ENCODE results near the gene HOXA7. TPM values are rescaled to one million over a fixed set of nuclear protein-coding genes. Genes with fewer than 3 reads are reported as not detected.

Gene HOXA7
- total RNA-seq, 1 experiment from 2014 or later: 0.56 TPM

DNA sequence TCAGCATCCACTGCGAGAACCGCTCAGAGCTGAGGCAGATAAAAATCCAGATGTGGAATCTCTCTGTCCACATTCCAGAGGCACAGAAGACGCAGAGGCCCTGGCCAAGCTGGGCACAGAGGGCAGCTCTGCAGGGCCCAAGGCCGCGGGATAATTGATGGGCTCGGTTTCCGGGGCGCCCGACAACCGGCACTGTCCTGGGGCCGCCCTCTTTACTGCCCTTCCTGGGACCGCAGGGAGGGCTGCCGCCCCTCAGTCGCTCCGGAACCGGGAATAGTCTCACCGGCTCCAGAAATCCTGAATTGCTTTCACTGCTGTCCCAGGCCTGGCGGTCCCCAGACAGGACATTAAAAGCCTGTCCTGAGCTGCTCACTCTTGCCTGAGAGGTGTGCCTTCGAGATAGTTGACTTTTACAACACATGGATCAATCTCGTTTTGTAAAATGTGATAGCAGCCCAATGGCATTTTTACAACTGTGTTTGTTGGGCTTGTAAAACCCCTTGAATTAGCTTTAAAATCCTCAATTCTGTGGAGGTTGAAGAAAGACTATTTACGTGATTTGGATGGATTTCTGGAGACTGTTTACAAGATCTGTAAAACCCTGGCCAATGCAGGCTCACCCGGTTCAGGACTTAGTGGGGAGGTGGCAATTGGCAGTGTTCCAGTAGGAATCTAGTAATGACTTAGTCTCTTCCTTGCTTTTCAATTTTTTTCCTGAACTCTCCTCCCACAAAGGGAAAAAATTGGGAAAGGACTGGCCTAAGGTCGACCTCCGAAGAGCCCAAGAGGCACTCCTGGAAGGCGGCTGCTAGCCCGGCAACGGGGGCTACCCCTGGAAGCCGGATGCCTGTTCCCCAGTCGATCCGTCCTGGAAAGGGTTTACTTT lies 7.5 kb downstream of the HOXA7 start:
- ChIA-PET POLR2A (ENCODE audit: low non-redundant PET) (no interaction called here), CTCF (interaction anchor here (0.6 kb wide), 2 partner anchors 114 to 784 kb away, joined by 4 read pairs; no protein-coding TSS in a partner anchor)
- no peak for DNase-seq (ENCODE audit: low spot score)
- Histone ChIP-seq H3K4me1 (ENCODE audit: insufficient read depth, low read length, poor library complexity, severe bottlenecking) (peaks cover 6% of the 10 kb centered on the region), H3K4me3 (ENCODE audit: low read depth, low read length, poor library complexity, severe bottlenecking) (no peak overlapping the region), H3K9me3 (ENCODE audit: low read depth, low read length, poor library complexity, severe bottlenecking) (no peaks in the 10 kb centered on the region), H3K36me3 (ENCODE audit: insufficient read depth, low read length, poor library complexity, severe bottlenecking) (no peaks in the 10 kb centered on the region), H3K27ac (ENCODE audit: low read depth, low read length, poor library complexity, severe bottlenecking) (no peak overlapping the region), H3K27me3 (replicated peaks; ENCODE audit: insufficient read depth, low read depth, low read length, poor library complexity) (peaks cover 94% of the 10 kb centered on the region)
- no peak for TF ChIP-seq EZH2 (IDR thresholded peaks at IDR 0.05; ENCODE audit: borderline replicate concordance, low read depth, low read length, poor library complexity, severe bottlenecking)
- TF ChIP-seq CTCF (conservative IDR thresholded peaks at IDR 0.05; ENCODE audit: low read depth, low read length): no peak
- intact Hi-C loops (cut with micrococcal nuclease; ENCODE audit: unreplicated experiment): no loop called here
- BruUV-seq (replicated peaks): no TSS peak

GRCh38 chr7:27148031-27148755 lies 8.3 kb downstream of the HOXA7 start:
- no peak overlapping the region for H3K27ac ChIP-seq (ENCODE audit: low read depth, low read length, poor library complexity, severe bottlenecking)
- no TSS peak for BruUV-seq (replicated peaks)
- H3K9me3 ChIP-seq (ENCODE audit: low read depth, low read length, poor library complexity, severe bottlenecking): no peaks in the 10 kb centered on the region
- peak overlapping the region; percentile 24 for H3K4me3 ChIP-seq (ENCODE audit: low read depth, low read length, poor library complexity, severe bottlenecking)
- H3K4me1 ChIP-seq (ENCODE audit: insufficient read depth, low read length, poor library complexity, severe bottlenecking): peaks cover 13% of the 10 kb centered on the region
- DNase-seq (ENCODE audit: low spot score): no peak
- intact Hi-C loops (cut with micrococcal nuclease; ENCODE audit: unreplicated experiment): no loop called here
- peaks cover 94% of the 10 kb centered on the region for H3K27me3 ChIP-seq (replicated peaks; ENCODE audit: insufficient read depth, low read depth, low read length, poor library complexity)
- H3K36me3 ChIP-seq (ENCODE audit: insufficient read depth, low read length, poor library complexity, severe bottlenecking): no peaks in the 10 kb centered on the region
- TF ChIP-seq EZH2 (IDR thresholded peaks at IDR 0.05; ENCODE audit: borderline replicate concordance, low read depth, low read length, poor library complexity, severe bottlenecking) (peak; percentile 48), CTCF (conservative IDR thresholded peaks at IDR 0.05; ENCODE audit: low read depth, low read length) (no peak)
- POLR2A ChIA-PET (ENCODE audit: low non-redundant PET): no interaction called here
- CTCF ChIA-PET: no interaction called here

- ChIA-PET POLR2A (ENCODE audit: low non-redundant PET) (no interaction called here), CTCF (no interaction called here)
- TF ChIP-seq EZH2 (IDR thresholded peaks at IDR 0.05; ENCODE audit: borderline replicate concordance, low read depth, low read length, poor library complexity, severe bottlenecking): peak; percentile 61
- TF ChIP-seq CTCF (conservative IDR thresholded peaks at IDR 0.05; ENCODE audit: low read depth, low read length): no peak
- no peaks in the 10 kb centered on the region for H3K9me3 ChIP-seq (ENCODE audit: low read depth, low read length, poor library complexity, severe bottlenecking)
- DNase-seq (ENCODE audit: low spot score): peak; percentile 30
- H3K36me3 ChIP-seq (ENCODE audit: insufficient read depth, low read length, poor library complexity, severe bottlenecking): no peaks in the 10 kb centered on the region
- intact Hi-C loops (cut with micrococcal nuclease; ENCODE audit: unreplicated experiment): no loop called here
- H3K27ac ChIP-seq (ENCODE audit: low read depth, low read length, poor library complexity, severe bottlenecking): no peak within 1 kb of the TSS
- BruUV-seq (replicated peaks): no TSS peak
- H3K27me3 ChIP-seq (replicated peaks; ENCODE audit: insufficient read depth, low read depth, low read length, poor library complexity): peaks cover 94% of the 10 kb centered on the region
- peaks cover 14% of the 10 kb centered on the region for H3K4me1 ChIP-seq (ENCODE audit: insufficient read depth, low read length, poor library complexity, severe bottlenecking)
- peak within 1 kb of the TSS; percentile 24 for H3K4me3 ChIP-seq (ENCODE audit: low read depth, low read length, poor library complexity, severe bottlenecking)
Measured at GRCh38 chr7:27147199-27148030, 9.1 kb downstream of the HOXA7 start, which contains the start of gene HOXA6. Gene HOXA6, minus strand, starts transcription at chr7:27147774. Its CDS starts 25 bp downstream, at chr7:27147749.

Measured in A673 (cell line).